HG03521 (cell line): ENCODE data around the gene LMAN2L.

Experiments
- ATAC-seq: cut with Tn5 transposase; IDR thresholded peaks from one replicate; pipeline ENCODE4 v1.9.1; 2021; ENCODE audit warnings: mild to moderate bottlenecking, moderate library complexity; ENCODE audit not compliant: unreplicated experiment

LMAN2L gene

GRCh38 chr2:96710985-96711384 is 28.9 kb downstream of the LMAN2L start:
- ATAC-seq, result no peak

- ATAC-seq, result no peak
These were observed 36.7 kb downstream of the LMAN2L start for GRCh38 chr2:96703021-96703751.

GRCh38 chr2:96702098-96702785 is 37.6 kb downstream of the LMAN2L start:
- ATAC-seq, result no peak

DNA sequence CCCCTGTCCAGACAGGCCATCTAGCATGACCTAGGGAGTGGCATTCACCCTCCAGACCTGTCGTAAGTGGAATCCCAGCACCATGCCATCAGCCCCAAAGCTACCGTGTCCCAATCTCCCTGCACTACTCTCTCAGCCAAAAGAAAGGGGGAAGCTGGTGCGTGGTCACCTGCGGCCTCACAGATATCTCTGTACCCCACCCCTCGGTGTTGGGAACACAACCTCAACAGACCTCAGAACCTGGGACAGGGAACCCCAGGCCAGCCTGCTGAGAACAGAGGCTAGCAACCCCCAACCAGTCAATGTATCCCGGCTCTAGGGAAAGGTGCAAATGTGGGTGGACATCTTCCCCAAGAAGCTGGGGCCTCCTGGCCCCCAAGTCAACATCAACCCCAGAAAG is 38.2 kb downstream of the LMAN2L start:
- ATAC-seq, result no peak

GRCh38 chr2:96700086-96700485 is 39.8 kb downstream of the LMAN2L start:
- no peak for ATAC-seq

DNA sequence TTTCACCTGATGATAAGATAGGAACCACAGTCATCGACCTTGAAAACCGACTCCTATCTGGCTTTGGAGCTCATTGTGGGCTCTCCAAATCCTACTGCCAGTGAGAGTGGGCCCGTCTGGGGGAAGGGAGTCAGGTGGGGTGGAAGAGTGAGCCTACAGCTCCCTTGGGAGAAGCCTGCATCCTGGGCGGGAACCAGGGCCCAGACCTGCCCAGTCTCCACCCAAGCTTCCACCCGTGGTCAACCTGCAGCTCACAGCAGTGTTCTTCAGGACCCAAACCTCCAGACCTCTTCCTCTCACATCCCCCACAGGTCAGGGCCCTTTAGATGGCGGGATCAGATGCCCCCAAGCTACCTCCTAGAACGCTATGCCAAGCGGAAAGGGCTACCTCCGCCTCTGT is 40.2 kb downstream of the LMAN2L start:
- ATAC-seq, result no peak

DNA sequence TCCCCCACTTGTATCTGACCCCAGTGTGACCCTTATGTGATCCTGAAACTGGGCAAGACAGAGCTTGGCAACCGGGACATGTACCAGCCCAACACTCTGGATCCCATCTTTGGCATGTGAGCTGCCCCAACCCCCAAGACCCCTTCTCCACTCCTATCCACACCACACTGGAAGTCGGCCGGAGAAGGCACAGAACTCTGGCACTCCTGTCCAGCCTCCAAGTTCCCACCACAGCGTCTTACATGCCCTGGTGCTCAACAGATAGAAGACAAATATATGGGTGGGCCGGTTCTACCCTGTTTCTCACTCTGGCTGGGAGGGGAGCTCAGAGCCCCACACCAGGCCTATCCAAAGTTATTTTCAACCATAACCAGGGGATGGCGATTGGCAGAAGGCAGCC is 40.8 kb downstream of the LMAN2L start:
- no peak for ATAC-seq

DNA sequence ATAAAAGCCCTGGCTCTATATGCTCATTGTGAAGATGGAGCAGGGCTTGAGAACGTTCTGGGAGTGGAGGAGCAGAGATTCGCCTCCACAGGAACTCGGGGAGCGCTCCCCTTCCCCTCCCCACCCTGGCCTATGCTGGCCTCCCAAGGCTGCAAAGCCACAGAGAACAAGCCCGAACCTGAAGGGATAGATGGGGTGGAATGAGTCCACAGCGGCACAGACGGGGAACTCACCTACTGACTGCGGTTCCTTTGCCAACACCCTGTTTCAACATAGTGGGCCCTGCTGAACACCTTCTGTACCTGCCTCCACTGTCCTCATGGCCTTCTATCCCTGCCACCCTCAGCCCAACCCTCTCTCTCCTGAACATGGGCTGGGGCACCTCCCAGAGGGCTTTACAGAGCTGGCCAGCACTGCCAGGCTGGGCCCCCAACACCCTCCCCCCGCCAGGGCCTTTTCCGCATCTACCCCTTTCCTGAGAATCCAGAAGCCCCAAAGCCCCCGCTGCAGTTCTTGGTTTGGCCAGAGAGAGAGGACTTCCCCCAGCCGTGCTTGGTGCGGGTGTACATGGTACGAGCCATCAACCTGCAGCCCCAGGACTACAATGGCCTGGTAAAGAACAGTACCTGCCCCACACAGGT is 41.5 kb downstream of the LMAN2L start:
- no peak for ATAC-seq

DNA sequence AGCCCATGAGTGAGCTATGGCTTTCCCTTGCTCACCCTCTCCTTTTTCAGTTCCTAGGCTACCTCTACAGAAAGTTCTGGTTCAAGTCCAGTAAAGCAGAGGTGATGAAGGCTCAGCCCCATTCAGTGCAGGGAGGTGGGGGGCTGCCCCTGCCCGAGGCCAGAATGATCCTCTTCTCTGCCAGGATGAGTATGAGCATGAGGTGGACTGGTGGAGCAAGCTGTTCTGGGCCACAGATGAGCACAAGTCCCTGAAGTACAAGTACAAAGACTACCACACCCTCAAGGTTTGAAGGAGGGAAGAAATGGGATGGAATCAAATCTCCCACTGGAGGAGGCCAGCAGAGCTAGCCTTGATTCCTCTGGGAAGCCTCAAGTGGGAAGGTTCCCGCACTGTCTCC is 42.4 kb downstream of the LMAN2L start:
- no peak for ATAC-seq

GRCh38 chr2:96695602-96696001 is 44.3 kb downstream of the LMAN2L start:
- no peak for ATAC-seq

DNA sequence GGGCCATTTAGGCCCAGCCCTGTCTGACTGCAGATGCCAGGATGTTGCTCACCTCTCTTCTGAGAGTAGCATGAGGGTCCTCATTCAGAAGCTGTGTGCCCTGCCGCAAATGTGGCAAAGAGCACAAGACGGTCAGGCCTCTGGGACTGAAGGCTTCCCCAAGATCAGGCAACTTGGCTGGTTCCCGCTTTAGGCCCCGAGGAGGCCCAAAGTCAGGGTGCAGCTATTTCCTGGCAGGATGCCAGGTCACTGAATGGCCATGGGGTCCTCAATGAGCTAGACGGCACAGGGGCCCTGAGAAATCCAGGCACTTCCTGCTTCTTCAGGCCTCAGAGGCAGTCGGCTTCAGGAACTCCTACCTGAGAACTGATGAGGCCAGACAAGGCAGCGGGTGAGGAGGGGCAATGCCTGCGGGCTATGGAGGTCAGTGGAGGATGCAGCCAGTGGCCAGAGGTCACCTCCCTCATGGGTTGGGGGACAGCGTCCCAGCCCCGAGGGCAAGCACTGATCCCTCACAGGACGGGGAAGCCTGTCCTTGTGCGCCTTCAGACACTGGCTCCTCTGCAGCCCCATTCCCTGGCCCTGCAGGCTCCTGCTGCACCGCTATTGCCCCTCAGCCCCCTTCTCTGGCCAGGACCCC is 44.9 kb downstream of the LMAN2L start:
- ATAC-seq, result no peak

DNA sequence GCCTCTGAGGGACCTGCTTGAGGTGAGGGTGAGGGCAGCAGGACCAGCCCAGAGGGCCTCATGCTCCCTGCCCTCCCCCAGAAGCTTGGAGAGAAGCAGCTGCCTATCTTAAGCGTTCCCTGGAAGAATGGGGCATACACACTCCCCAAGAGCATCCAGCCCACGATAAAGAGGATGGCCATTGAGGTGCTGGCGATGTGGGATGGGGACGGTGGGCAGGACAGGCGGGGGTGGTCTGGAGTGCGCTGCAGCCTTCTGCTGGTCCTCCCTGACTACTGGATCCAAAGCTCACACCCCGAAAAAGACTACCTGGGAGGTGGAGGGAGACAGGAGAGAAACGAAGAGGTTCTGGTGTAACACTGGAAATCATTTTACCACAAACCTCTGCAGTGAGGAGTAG is 45.6 kb downstream of the LMAN2L start:
- ATAC-seq, result no peak

DNA sequence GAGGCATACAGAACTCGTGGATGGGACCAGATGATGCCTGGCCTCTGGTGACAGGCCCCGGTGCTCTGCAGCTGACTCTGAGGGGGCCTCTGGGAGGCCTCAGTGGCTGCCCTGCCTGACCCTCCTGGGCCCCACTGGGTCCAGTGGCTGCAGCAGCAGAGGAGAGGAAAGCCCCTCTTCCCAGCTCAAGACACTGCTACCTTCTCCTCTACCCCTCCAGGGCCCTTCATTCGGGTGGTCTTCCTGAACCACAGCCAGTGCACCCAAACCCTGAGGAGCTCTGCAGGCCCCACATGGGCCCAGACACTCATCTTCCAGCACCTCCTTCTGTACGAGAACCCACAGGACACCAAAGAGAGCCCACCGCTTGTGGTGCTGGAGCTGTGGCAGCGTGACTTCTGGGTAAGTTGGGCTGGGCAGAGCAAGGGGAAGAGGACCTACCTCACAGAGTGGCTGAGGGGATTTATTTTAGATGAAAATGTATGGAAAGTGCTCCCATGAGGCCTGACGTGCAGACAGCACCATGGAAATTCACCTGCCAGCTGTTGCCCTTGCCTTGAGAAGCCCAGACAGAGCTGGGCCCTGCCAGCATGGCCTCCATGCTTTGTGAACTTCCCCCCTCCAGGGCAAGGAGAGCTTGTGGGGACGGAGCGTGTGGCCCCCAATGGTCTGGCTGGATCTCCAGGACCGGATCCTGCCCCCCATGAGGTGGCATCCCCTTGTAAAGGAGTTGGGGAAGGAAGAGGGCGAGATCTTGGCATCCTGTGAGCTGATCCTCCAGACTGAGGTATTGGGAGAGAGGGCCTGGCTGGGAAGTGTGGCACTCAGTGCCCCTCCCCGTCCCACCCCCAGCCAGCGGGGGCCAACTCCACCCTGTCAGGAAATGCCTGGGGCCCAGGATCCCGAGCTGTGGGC is 46.3 kb downstream of the LMAN2L start:
- ATAC-seq, result no peak

- no peak for ATAC-seq
These were observed 47.5 kb downstream of the LMAN2L start for GRCh38 chr2:96692094-96692971.

- no peak for ATAC-seq
These were observed 48.7 kb downstream of the LMAN2L start for GRCh38 chr2:96691022-96691612.

GRCh38 chr2:96690306-96691021 is 49.4 kb downstream of the LMAN2L start:
- ATAC-seq, result no peak

- ATAC-seq, result no peak
These were observed 50.4 kb downstream of the LMAN2L start for GRCh38 chr2:96689431-96689991.
